B cell (primary cell): ENCODE results near the gene A1BG.

Experiments used
- EZH2 ChIP-seq: IDR thresholded peaks from 2 replicates; pipeline ENCODE4 v1.6.1; 2012; ENCODE audit warnings: borderline replicate concordance, low read depth, mild to moderate bottlenecking, moderate library complexity, low read length; ENCODE audit not compliant: insufficient read depth, poor library complexity, severe bottlenecking
- TF ChIP-seq, protein P1 (sequence below): fragments of 200-600 bp; IDR thresholded peaks from one replicate; pipeline ENCODE4 v1.8.0; 2022; ENCODE audit warnings: antibody characterized with exemption, mild to moderate bottlenecking

DNA sequence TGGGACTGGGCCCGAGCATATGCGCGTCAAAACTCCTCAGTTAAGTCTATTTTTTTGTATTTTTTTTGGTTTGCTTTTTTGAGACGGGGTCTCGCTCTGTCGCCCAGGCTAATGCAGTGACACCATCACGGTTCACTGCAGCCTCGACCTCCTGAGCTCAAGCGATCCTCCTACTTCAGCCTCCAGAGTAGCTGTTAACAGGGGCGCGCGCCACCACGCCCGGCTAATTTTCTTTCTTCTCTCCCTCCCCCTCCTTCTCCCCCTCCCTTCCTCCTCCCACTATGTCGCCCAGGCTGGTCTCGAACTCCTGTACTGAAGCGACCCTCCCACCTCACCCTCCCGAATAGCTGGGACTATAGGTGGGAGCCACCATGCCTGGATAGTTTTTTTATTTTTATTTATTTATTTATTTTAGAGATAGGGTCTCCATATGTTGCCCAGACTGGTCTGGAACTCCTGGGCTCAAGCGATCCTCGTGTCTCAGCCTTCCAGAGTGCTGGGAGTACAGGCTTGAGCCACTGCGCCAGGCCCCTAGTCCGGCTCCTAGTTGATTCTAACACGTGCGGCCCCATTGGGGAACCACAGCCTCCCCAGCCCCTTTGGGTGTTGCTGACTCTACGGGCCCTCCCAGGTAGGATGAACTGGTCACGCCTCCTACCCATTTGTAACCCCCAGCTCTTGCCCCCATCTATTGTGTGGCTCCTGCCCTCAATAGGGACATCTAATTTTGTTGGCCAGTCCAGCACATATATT is 28.3 kb upstream of the A1BG start:
- TF ChIP-seq, protein P1, sequence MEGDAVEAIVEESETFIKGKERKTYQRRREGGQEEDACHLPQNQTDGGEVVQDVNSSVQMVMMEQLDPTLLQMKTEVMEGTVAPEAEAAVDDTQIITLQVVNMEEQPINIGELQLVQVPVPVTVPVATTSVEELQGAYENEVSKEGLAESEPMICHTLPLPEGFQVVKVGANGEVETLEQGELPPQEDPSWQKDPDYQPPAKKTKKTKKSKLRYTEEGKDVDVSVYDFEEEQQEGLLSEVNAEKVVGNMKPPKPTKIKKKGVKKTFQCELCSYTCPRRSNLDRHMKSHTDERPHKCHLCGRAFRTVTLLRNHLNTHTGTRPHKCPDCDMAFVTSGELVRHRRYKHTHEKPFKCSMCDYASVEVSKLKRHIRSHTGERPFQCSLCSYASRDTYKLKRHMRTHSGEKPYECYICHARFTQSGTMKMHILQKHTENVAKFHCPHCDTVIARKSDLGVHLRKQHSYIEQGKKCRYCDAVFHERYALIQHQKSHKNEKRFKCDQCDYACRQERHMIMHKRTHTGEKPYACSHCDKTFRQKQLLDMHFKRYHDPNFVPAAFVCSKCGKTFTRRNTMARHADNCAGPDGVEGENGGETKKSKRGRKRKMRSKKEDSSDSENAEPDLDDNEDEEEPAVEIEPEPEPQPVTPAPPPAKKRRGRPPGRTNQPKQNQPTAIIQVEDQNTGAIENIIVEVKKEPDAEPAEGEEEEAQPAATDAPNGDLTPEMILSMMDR, result no peak
- no peak for TF ChIP-seq EZH2
